H9 (cell line): ENCODE measurements around the gene FAM124A. TPM values are rescaled to one million over a fixed set of nuclear protein-coding genes. Genes with fewer than 3 reads are reported as not detected.

Source experiments
- DNase-seq: peaks from one replicate; pipeline ENCODE4 v3.0.0-alpha.2; 2017
- H2AFZ ChIP-seq: one replicate; pipeline ENCODE4 v1.6.1; 2013; ENCODE audit warnings: mild to moderate bottlenecking, low read length, control low read depth, moderate library complexity
- H2AK5ac ChIP-seq: 2 replicates; pipeline ENCODE4 v1.6.1; 2013; ENCODE audit warnings: low read length, control low read depth, mixed read lengths; ENCODE audit not compliant: insufficient read length
- H2BK120ac ChIP-seq: one replicate; pipeline ENCODE4 v1.6.1; 2013; ENCODE audit warnings: low read depth, mild to moderate bottlenecking, low read length, control low read depth, inconsistent platforms; ENCODE audit not compliant: poor library complexity, severe bottlenecking
- H2BK12ac ChIP-seq: 2 replicates; pipeline ENCODE4 v1.6.1; 2013; ENCODE audit warnings: low read length, control low read depth, mixed read lengths, low read depth; ENCODE audit not compliant: insufficient read length
- H2BK15ac ChIP-seq: 2 replicates; pipeline ENCODE4 v1.6.1; 2013; ENCODE audit warnings: low read depth, low read length, control low read depth
- H2BK20ac ChIP-seq: one replicate; pipeline ENCODE4 v1.6.1; 2013; ENCODE audit warnings: low read depth, mild to moderate bottlenecking, low read length, control low read depth, inconsistent platforms; ENCODE audit not compliant: poor library complexity, severe bottlenecking
- H2BK5ac ChIP-seq: 2 replicates; pipeline ENCODE4 v1.6.1; 2013; ENCODE audit warnings: low read length, control low read depth, mixed read lengths; ENCODE audit not compliant: insufficient read length
- H3K14ac ChIP-seq: 2 replicates; pipeline ENCODE4 v1.6.1; 2013; ENCODE audit warnings: low read length, control low read depth; ENCODE audit not compliant: insufficient read depth
- H3K18ac ChIP-seq: 2 replicates; pipeline ENCODE4 v1.6.1; 2013; ENCODE audit warnings: low read depth, mild to moderate bottlenecking, mixed read lengths, low read length, control low read depth; ENCODE audit not compliant: insufficient read length
- H3K23ac ChIP-seq: 2 replicates; pipeline ENCODE4 v1.6.1; 2013; ENCODE audit warnings: low read length, control low read depth, mixed read lengths, low read depth; ENCODE audit not compliant: insufficient read length
- H3K23me2 ChIP-seq: 2 replicates; pipeline ENCODE4 v1.6.1; 2013; ENCODE audit warnings: low read depth, mild to moderate bottlenecking, mixed read lengths, low read length, control low read depth; ENCODE audit not compliant: insufficient read length, poor library complexity, severe bottlenecking
- H3K27ac ChIP-seq: 2 replicates; pipeline ENCODE4 v1.5.1; 2013; ENCODE audit warnings: low read length, control low read depth, mixed read lengths, low read depth; ENCODE audit not compliant: insufficient read length
- H3K27me3 ChIP-seq: 2 replicates; pipeline ENCODE4 v1.6.1; 2013; ENCODE audit warnings: low read length, control low read depth, inconsistent platforms; ENCODE audit not compliant: insufficient read depth
- H3K4ac ChIP-seq: 2 replicates; pipeline ENCODE4 v1.6.1; 2013; ENCODE audit warnings: low read depth, mild to moderate bottlenecking, control low read depth, inconsistent platforms, low read length, moderate library complexity
- H3K4me1 ChIP-seq: 2 replicates; pipeline ENCODE4 v1.6.1; 2013; ENCODE audit warnings: low read length, control low read depth, inconsistent platforms; ENCODE audit not compliant: insufficient read depth
- H3K4me2 ChIP-seq: 2 replicates; pipeline ENCODE4 v1.6.1; 2013; ENCODE audit warnings: low read length, control low read depth, mixed read lengths; ENCODE audit not compliant: insufficient read length, insufficient read depth
- H3K56ac ChIP-seq: 2 replicates; pipeline ENCODE4 v1.6.1; 2013; ENCODE audit warnings: low read depth, mild to moderate bottlenecking, mixed read lengths, low read length, control low read depth; ENCODE audit not compliant: insufficient read length
- H3K79me1 ChIP-seq: 2 replicates; pipeline ENCODE4 v1.6.1; 2013; ENCODE audit warnings: low read depth, mild to moderate bottlenecking, moderate library complexity, low read length, control low read depth, inconsistent platforms; ENCODE audit not compliant: insufficient read depth, poor library complexity, severe bottlenecking
- H3K79me2 ChIP-seq: 2 replicates; pipeline ENCODE4 v1.6.1; 2013; ENCODE audit warnings: low read length, control low read depth, inconsistent platforms; ENCODE audit not compliant: insufficient read depth
- H3K9ac ChIP-seq: 2 replicates; pipeline ENCODE4 v1.6.1; 2013; ENCODE audit warnings: low read length, control low read depth, mixed read lengths; ENCODE audit not compliant: insufficient read length; ENCODE audit errors: extremely low read depth
- H3K9me3 ChIP-seq: one replicate; pipeline ENCODE4 v1.6.1; 2013; ENCODE audit warnings: low read depth, low read length, inconsistent platforms; ENCODE audit not compliant: control insufficient read depth
- H3T11ph ChIP-seq: one replicate; pipeline ENCODE4 v1.6.1; 2013; ENCODE audit warnings: mild to moderate bottlenecking, low read length, control low read depth, inconsistent platforms
- H4K20me1 ChIP-seq: one replicate; pipeline ENCODE4 v1.6.1; 2013; ENCODE audit not compliant: control insufficient read depth, insufficient read length, insufficient read depth
- H4K5ac ChIP-seq: 2 replicates; pipeline ENCODE4 v1.6.1; 2013; ENCODE audit warnings: low read depth, mild to moderate bottlenecking, mixed read lengths, low read length, control low read depth; ENCODE audit not compliant: insufficient read length
- H4K8ac ChIP-seq: replicated peaks from 2 replicates; pipeline ENCODE4 v1.6.1; 2013; ENCODE audit warnings: low read length, control low read depth, mixed read lengths, low read depth; ENCODE audit not compliant: insufficient read length
- H4K91ac ChIP-seq: 2 replicates; pipeline ENCODE4 v1.6.1; 2013; ENCODE audit warnings: low read depth, mild to moderate bottlenecking, moderate library complexity, mixed read lengths, low read length, control low read depth; ENCODE audit not compliant: insufficient read length
- H3K27ac Mint-ChIP-seq, 3 experiments: 2 replicates in 2 of 3; 3 replicates in 1 of 3; pipeline ENCODE4 v1.8.0; 2020 to 2021; ENCODE audit warnings: mixed read lengths in 3 of 3, mild to moderate bottlenecking in 1 of 3, moderate library complexity in 1 of 3
- H3K27me3 Mint-ChIP-seq: 2 replicates; pipeline ENCODE4 v1.8.0; 2021; ENCODE audit warnings: low read depth, mild to moderate bottlenecking, moderate library complexity, mixed read lengths
- H3K36me3 Mint-ChIP-seq, 3 experiments: 2 replicates in 2 of 3; 3 replicates in 1 of 3; pipeline ENCODE4 v1.8.0; 2020 to 2021; ENCODE audit warnings: low read depth in 3 of 3, mixed read lengths in 3 of 3; ENCODE audit not compliant: insufficient read depth in 1 of 3
- H3K4me1 Mint-ChIP-seq, 2 experiments: 2 replicates each; pipeline ENCODE4 v1.8.0; 2020; ENCODE audit warnings: mixed read lengths in 2 of 2
- H3K4me3 Mint-ChIP-seq, 2 experiments: 2 replicates in 1 of 2; 3 replicates in 1 of 2; pipeline ENCODE4 v1.8.0; 2020 to 2021; ENCODE audit warnings: mild to moderate bottlenecking in 2 of 2, mixed read lengths in 2 of 2, moderate library complexity in 1 of 2
- H3K9me3 Mint-ChIP-seq, 2 experiments: 2 replicates in 1 of 2; 3 replicates in 1 of 2; pipeline ENCODE4 v1.8.0; 2020; ENCODE audit warnings: mild to moderate bottlenecking in 2 of 2, mixed read lengths in 2 of 2, moderate library complexity in 1 of 2
- CTCF ChIP-seq: fragments of 200-600 bp; sonication (generic); conservative IDR thresholded peaks from 3 replicates; pipeline ENCODE4 v1.8.0; 2021; ENCODE audit warnings: antibody characterized with exemption, mild to moderate bottlenecking
- WGBS: extraction: QIAGEN DNeasy Blood & Tissue Kit; methylation state at CpG from one replicate; pipeline ENCODE4 v1.1.7; 2013; ENCODE audit warnings: missing lambda C conversion rate, low lambda C conversion rate, mixed read lengths; ENCODE audit not compliant: insufficient read length; ENCODE audit errors: extremely low coverage; 5-methylcytosine and 5-hydroxymethylcytosine counted together
- total RNA-seq: library from RNA; stranded (reverse); gene quantifications from 2 replicates; pipeline ENCODE4 v1.2.1, GENCODE V29; 2021

Gene FAM124A
- total RNA-seq, 1 experiment from 2014 or later = 41.9 TPM

- Histone ChIP-seq H4K91ac (no peak overlapping the region), H3K9ac (no peak overlapping the region), H3K23me2 (peaks cover 17% of the 10 kb centered on the region), H2BK120ac (no peak overlapping the region), H3K56ac (no peak overlapping the region), H3K79me2 (peaks cover 4% of the 10 kb centered on the region; the same call in 1 of the 2 replicates), H2BK5ac (no peak overlapping the region), H4K20me1 (no peaks in the 10 kb centered on the region), H3K79me1 (peaks cover 5% of the 10 kb centered on the region), H2AFZ (no peak overlapping the region), H2BK12ac (no peak overlapping the region), H2BK15ac (no peak overlapping the region), H4K8ac (no peak overlapping the region), H3K23ac (no peak overlapping the region), H3K4ac (no peak overlapping the region), H4K5ac (no peak overlapping the region), H3K27me3 (no peaks in the 10 kb centered on the region), H3K18ac (no peak overlapping the region), H3K14ac (no peak overlapping the region), H3K4me1 (peaks cover 16% of the 10 kb centered on the region), H3T11ph (no peak overlapping the region), H3K27ac (no peak overlapping the region), H2BK20ac (no peak overlapping the region), H3K4me2 (no peak overlapping the region), H2AK5ac (no peak overlapping the region), H3K9me3 (no peaks in the 10 kb centered on the region)
- Mint-ChIP-seq H3K27me3 (peaks cover 13% of the 10 kb centered on the region), H3K27ac (no peak overlapping the region), H3K4me1 (peaks cover 42 to 52% of the 10 kb centered on the region in 2 experiments), H3K4me3 (no peak overlapping the region), H3K36me3 (peaks cover 9 to 26% (median 18%) of the 10 kb centered on the region in 3 experiments; a peak in 6 of 7 replicates), H3K9me3 (peaks cover 7 to 11% of the 10 kb centered on the region in 2 experiments)
- WGBS = no CpG with 5 or more reads among the region's 2 CpGs
- TF ChIP-seq CTCF = no peak
- DNase-seq = no peak
Observed at GRCh38 chr13:51220706-51221105, 1.5 kb upstream of the FAM124A start.
